Lower leg skin (tissue), 3 donors: ENCODE results near the gene PRRT4.

Experiments
- POLR2A ChIP-seq, 2 donors: fragments of 450-650 bp; IDR thresholded peaks; one replicate each; pipeline ENCODE4 v1.6.1; 2016 to 2017; ENCODE audit warnings: antibody characterized with exemption in 2 of 2, mild to moderate bottlenecking in 1 of 2, moderate library complexity in 1 of 2
- TF ChIP-seq, protein P1 (sequence below), 3 donors: fragments of 450-650 bp; IDR thresholded peaks; one replicate each; pipeline ENCODE4 v1.5.1; 2016; ENCODE audit warnings: antibody characterized with exemption in 3 of 3, mild to moderate bottlenecking in 3 of 3, moderate library complexity in 2 of 3

DNA sequence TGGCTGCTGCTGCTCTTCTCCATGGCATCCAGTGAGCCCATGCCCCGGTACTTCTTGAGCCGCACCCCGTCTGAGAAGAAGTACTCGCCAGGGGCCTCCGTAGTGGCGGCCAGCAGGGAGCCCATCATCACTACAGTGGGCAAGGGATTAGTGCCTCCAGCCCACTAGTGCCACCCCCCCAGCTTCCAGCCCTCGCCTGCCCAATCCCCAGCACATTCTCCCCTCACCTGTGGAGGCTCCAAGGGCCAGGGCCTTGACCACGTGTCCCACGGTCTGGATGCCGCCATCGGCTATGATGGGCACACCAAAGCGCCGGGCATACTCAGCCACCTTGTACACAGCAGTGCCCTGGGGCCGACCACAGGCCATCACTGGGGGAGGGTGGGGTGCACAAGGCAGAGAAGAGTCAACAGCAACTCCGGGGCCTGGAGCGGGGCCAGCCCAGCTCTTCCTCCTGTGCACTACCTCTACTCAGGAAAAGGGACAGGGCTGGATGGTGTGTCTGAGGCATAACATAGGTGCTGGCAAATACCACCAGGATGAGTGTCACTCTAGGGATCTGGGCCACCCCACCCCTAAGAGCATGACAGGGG lies 33.5 kb upstream of the PRRT4 start:
- no peak for TF ChIP-seq POLR2A (IDR thresholded peaks at IDR 0.05)
- TF ChIP-seq, protein P1, sequence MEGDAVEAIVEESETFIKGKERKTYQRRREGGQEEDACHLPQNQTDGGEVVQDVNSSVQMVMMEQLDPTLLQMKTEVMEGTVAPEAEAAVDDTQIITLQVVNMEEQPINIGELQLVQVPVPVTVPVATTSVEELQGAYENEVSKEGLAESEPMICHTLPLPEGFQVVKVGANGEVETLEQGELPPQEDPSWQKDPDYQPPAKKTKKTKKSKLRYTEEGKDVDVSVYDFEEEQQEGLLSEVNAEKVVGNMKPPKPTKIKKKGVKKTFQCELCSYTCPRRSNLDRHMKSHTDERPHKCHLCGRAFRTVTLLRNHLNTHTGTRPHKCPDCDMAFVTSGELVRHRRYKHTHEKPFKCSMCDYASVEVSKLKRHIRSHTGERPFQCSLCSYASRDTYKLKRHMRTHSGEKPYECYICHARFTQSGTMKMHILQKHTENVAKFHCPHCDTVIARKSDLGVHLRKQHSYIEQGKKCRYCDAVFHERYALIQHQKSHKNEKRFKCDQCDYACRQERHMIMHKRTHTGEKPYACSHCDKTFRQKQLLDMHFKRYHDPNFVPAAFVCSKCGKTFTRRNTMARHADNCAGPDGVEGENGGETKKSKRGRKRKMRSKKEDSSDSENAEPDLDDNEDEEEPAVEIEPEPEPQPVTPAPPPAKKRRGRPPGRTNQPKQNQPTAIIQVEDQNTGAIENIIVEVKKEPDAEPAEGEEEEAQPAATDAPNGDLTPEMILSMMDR (IDR thresholded peaks at IDR 0.05) = no peak
